ENCODE measurements around the gene RAB33B. TPM values are rescaled to one million over a fixed set of nuclear protein-coding genes. Genes with fewer than 3 reads are reported as not detected.

The RAB33B gene
- total and polyA plus RNA-seq, 9 of the 15 experiments (the other 6 are each of a cell fraction or from before 2014, with no cell fraction given), result 1.7 to 3.7 (median 3.0) TPM

DNA sequence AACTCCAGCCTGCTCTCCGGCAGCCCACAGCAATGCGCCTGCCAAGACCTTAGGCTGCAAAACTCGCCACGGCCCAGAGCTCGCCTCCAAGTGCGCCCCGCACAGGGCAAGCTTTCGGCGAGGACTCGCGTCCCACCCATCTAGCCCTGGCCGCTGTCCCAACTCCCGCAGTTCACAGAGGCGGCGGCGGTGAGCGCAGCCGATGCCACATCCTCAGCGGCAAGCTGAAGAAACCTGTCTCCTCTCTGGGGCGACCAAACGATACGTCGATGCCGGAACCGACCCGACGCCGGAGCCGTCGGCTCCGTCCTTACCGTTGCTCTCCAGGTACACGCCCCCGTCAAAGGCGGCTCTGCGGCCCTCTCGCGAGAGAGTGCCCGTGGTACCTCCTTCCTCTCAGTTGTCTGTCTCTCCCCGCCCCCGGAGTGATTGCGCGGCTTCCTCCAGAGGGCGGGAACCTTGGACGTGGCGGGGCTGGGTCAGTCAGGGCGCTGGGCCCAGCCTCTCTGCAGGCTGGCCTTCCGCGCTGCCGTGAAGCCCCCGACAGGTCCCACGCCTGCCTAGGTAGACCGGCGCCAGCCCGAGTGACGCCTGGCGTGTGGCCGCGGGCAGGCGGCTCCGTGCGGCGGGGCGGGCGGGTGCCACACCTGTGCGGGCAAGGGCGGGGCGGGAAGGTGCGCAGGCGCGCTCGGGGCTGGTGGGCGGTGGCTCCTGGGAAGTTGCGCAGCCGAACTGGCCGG, 380 bp upstream of the RAB33B start:
- whole genome bisulfite sequencing (ENCODE audit: insufficient coverage, low coverage, missing lambda C conversion rate), result 0% methylated on average over 40 of the region's 76 CpGs
- peaks cover 44% of the 10 kb centered on the region for H3K79me2 ChIP-seq (ENCODE audit: control insufficient read depth, insufficient read depth, low read length)
- FAIRE-seq (peak; percentile 94), DNase-seq (ENCODE audit: extremely low read depth in 1 of 4, low spot score in 3 of 4) (peak; percentile 91 to 98 (median 92)), ATAC-seq (peak; percentile 94)
- peak overlapping the region; percentile 92 for H3K4me2 ChIP-seq (ENCODE audit: insufficient read depth, low read length)
- no TSS peak for BruUV-seq (replicated peaks)
- intact Hi-C loops (cut with micrococcal nuclease) (loop anchor here (2.0 to 5.0 kb wide), 3 partner anchors 37 to 371 kb away; partner anchors contain the start of gene NAA15), in situ Hi-C loops (cut with MboI) (no loop called here)
- POLR2A ChIA-PET, result interaction anchor here (0.6 to 2.4 kb wide), 12 partner anchors 8 to 542 kb away, joined by 3 to 10 read pairs (median 3); no protein-coding TSS in a partner anchor
- CTCF ChIA-PET (ENCODE audit: low intra/inter-chr PET ratio), result no interaction called here
- peaks cover 19 to 28% of the 10 kb centered on the region in 2 experiments for H3K4me1 ChIP-seq (replicated peaks in 1 of 2; ENCODE audit: control insufficient read depth in 2 of 2, insufficient read depth in 2 of 2, low read length in 2 of 2)
- peak overlapping the region; percentile 53 for H3K4me3 ChIP-seq
- no peaks in the 10 kb centered on the region; the same call in 1 of the 2 replicates for H3K9me3 ChIP-seq (replicated peaks; ENCODE audit: control insufficient read depth, insufficient read depth, low read depth, low read length)
- peak overlapping the region; percentile 88 for H3K27ac ChIP-seq (ENCODE audit: extremely low read depth, low read depth, low read length)
- peak overlapping the region; percentile 88 for H2AFZ ChIP-seq (ENCODE audit: low read depth, low read length)
- H3K9ac ChIP-seq (ENCODE audit: insufficient read depth in 1 of 2, low read depth in 2 of 2, low read length in 2 of 2), result peak overlapping the region; percentile 82 to 99
- H3K36me3 ChIP-seq (ENCODE audit: control insufficient read depth, insufficient read depth, low read length), result peaks cover 8% of the 10 kb centered on the region; the same call in 2 of the 3 replicates
- H3K27me3 ChIP-seq (ENCODE audit: control insufficient read depth in 2 of 2, insufficient read depth in 2 of 2, low read length in 2 of 2), result no peaks in the 10 kb centered on the region
- no peaks in the 10 kb centered on the region for H4K20me1 ChIP-seq (replicated peaks; ENCODE audit: control insufficient read depth, insufficient read depth, low read length)
- H3K9me1 ChIP-seq (ENCODE audit: control insufficient read depth, insufficient read depth, low read length), result no peaks in the 10 kb centered on the region
- TF ChIP-seq FUS (optimal IDR thresholded peaks at IDR 0.05; ENCODE audit: low read depth, low read length) (no peak), HDAC8 (tag; IDR thresholded peaks at IDR 0.05) (no peak), ZNF224 (CRISPR knock-in tag; IDR thresholded peaks at IDR 0.05) (no peak), GABPB1 (CRISPR knock-in tag; IDR thresholded peaks at IDR 0.05) (peak; percentile 84), MYC (IDR thresholded peaks at IDR 0.05; ENCODE audit: low read depth, low read length) (peak; percentile 76), MYC (CRISPR knock-in tag; IDR thresholded peaks at IDR 0.05; ENCODE audit: borderline replicate concordance, low read depth) (0 out of 2 replicates have a peak, but pooled peaks have one; percentile 62), ZNF239 (CRISPR knock-in tag; IDR thresholded peaks at IDR 0.05) (no peak), SMARCB1 (IDR thresholded peaks at IDR 0.05; ENCODE audit: insufficient read length, low read depth) (no peak), ZNF830 (CRISPR knock-in tag; IDR thresholded peaks at IDR 0.05) (no peak), EP400 (IDR thresholded peaks at IDR 0.05) (peak; percentile 91), ZNF175 (CRISPR knock-in tag; IDR thresholded peaks at IDR 0.05; ENCODE audit: low read depth) (no peak)
- TF ChIP-seq, protein P1, sequence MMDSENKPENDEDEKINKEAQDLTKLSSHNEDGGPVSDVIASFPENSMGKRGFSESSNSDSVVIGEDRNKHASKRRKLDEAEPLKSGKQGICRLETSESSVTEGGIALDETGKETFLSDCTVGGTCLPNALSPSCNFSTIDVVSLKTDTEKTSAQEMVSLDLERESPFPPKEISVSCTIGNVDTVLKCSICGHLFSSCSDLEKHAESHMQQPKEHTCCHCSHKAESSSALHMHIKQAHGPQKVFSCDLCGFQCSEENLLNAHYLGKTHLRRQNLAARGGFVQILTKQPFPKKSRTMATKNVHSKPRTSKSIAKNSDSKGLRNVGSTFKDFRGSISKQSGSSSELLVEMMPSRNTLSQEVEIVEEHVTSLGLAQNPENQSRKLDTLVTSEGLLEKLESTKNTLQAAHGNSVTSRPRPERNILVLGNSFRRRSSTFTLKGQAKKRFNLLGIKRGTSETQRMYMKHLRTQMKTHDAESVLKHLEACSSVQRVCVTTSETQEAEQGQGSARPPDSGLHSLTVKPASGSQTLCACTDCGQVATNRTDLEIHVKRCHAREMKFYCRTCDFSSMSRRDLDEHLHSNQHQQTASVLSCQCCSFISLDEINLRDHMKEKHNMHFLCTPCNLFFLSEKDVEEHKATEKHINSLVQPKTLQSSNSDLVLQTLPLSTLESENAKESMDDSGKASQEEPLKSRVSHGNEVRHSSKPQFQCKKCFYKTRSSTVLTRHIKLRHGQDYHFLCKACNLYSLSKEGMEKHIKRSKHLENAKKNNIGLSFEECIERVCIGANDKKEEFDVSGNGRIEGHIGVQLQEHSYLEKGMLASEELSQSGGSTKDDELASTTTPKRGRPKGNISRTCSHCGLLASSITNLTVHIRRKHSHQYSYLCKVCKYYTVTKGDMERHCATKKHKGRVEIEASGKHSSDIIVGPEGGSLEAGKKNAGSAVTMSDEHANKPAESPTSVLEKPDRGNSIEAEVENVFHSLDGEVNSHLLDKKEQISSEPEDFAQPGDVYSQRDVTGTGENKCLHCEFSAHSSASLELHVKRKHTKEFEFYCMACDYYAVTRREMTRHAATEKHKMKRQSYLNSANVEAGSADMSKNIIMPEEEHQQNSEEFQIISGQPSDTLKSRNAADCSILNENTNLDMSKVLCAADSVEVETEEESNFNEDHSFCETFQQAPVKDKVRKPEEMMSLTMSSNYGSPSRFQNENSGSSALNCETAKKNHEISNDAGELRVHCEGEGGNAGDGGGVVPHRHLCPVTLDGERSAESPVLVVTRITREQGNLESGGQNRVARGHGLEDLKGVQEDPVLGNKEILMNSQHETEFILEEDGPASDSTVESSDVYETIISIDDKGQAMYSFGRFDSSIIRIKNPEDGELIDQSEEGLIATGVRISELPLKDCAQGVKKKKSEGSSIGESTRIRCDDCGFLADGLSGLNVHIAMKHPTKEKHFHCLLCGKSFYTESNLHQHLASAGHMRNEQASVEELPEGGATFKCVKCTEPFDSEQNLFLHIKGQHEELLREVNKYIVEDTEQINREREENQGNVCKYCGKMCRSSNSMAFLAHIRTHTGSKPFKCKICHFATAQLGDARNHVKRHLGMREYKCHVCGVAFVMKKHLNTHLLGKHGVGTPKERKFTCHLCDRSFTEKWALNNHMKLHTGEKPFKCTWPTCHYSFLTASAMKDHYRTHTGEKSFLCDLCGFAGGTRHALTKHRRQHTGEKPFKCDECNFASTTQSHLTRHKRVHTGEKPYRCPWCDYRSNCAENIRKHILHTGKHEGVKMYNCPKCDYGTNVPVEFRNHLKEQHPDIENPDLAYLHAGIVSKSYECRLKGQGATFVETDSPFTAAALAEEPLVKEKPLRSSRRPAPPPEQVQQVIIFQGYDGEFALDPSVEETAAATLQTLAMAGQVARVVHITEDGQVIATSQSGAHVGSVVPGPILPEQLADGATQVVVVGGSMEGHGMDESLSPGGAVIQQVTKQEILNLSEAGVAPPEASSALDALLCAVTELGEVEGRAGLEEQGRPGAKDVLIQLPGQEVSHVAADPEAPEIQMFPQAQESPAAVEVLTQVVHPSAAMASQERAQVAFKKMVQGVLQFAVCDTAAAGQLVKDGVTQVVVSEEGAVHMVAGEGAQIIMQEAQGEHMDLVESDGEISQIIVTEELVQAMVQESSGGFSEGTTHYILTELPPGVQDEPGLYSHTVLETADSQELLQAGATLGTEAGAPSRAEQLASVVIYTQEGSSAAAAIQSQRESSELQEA (IDR thresholded peaks at IDR 0.05; ENCODE audit: low read depth), result no peak

All from K562 (cell line).